ENCODE measurements around the gene FARS2.

The FARS2 gene

DNA sequence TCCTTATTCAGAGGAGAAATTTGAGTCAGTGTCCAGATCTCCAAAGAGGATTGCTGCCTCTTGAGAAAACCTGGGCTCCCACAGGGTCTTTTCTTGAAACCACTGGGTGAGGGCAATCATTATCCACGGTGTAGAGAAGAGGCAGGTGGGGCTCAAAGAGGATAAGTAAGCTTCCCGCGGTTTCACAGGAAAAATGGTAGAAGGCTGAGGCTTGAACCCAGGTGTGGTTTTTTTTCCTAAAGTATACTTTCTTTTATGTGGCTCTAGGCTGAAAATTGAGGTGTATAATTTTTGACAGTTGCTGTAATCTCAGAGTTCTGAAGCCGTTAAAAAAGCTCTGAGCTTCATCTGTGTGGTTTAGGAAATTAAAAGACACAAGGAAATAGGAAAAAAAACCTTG lies 164.5 kb downstream of the FARS2 start:
- TF ChIP-seq, protein P1, sequence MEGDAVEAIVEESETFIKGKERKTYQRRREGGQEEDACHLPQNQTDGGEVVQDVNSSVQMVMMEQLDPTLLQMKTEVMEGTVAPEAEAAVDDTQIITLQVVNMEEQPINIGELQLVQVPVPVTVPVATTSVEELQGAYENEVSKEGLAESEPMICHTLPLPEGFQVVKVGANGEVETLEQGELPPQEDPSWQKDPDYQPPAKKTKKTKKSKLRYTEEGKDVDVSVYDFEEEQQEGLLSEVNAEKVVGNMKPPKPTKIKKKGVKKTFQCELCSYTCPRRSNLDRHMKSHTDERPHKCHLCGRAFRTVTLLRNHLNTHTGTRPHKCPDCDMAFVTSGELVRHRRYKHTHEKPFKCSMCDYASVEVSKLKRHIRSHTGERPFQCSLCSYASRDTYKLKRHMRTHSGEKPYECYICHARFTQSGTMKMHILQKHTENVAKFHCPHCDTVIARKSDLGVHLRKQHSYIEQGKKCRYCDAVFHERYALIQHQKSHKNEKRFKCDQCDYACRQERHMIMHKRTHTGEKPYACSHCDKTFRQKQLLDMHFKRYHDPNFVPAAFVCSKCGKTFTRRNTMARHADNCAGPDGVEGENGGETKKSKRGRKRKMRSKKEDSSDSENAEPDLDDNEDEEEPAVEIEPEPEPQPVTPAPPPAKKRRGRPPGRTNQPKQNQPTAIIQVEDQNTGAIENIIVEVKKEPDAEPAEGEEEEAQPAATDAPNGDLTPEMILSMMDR (IDR thresholded peaks at IDR 0.05; ENCODE audit: borderline replicate concordance, insufficient read depth, low read depth, low read length) = no peak
- no peak overlapping the region for H3K4me3 ChIP-seq (ENCODE audit: low read depth, low read length)

DNA sequence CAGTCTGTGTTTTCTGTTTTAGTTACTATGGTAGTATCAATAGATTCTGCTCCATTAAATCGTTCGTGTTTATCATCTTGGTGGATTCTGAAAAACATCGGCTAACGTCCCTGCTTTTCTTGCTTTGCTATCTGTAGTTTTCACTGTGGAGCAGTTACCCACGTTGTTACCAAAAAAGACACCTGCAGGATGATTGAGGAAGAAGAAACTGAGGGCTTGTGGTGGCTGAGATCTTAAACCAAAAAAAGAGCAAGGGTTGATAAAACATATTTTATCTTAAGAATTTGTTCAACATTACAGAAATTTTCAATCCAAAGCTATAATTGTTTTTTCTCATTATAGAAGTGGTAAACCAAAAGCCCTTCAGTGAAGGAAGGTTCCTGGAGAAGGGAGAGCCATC lies 166.3 kb downstream of the FARS2 start:
- TF ChIP-seq, protein P1 (IDR thresholded peaks at IDR 0.05; ENCODE audit: borderline replicate concordance, insufficient read depth, low read depth, low read length) = no peak
- no peak overlapping the region for H3K4me3 ChIP-seq (ENCODE audit: low read depth, low read length)

DNA sequence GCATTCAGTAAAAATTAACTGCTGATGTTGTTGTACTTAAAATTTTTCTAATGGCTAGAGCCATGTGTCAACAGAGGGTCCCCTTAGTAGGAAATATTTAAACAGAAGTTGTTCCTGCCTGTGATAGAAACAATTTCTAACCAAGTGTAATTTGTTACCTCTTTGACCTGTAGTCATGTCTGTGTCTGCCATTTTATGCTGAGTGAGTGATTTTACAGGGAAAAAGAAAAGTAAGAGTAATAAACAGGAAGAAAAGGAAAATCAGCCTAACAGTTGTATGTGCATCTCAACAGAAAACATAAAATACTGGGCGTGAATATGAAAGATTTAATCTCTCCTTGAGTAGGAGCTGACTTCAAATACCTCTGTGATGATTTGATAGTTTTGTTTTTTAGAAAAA lies 172.0 kb downstream of the FARS2 start:
- TF ChIP-seq, protein P1 (IDR thresholded peaks at IDR 0.05; ENCODE audit: borderline replicate concordance, insufficient read depth, low read depth, low read length) = no peak
- H3K4me3 ChIP-seq (ENCODE audit: low read depth, low read length) = no peak overlapping the region

DNA sequence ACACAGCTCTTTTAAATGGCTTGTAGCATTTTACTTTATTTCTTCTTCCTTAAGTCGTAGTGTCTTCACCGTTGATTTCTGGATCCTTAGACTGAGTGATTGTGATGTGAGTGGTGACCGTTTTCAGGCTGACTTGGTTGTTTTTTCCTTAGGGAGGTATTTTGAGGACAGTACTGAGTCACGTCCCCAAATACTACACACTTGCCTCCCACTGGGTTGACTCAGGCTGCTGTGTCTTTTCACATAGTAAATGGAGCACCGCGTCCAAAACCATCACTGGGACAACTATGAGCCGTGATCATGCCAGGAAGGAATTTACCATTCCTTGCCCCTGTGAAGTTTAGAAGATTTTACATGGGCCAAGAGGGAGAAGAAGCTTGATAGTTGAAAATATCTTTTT lies 174.1 kb downstream of the FARS2 start:
- H3K4me3 ChIP-seq (ENCODE audit: low read depth, low read length) = no peak overlapping the region
- TF ChIP-seq, protein P1 (IDR thresholded peaks at IDR 0.05; ENCODE audit: borderline replicate concordance, insufficient read depth, low read depth, low read length) = no peak

DNA sequence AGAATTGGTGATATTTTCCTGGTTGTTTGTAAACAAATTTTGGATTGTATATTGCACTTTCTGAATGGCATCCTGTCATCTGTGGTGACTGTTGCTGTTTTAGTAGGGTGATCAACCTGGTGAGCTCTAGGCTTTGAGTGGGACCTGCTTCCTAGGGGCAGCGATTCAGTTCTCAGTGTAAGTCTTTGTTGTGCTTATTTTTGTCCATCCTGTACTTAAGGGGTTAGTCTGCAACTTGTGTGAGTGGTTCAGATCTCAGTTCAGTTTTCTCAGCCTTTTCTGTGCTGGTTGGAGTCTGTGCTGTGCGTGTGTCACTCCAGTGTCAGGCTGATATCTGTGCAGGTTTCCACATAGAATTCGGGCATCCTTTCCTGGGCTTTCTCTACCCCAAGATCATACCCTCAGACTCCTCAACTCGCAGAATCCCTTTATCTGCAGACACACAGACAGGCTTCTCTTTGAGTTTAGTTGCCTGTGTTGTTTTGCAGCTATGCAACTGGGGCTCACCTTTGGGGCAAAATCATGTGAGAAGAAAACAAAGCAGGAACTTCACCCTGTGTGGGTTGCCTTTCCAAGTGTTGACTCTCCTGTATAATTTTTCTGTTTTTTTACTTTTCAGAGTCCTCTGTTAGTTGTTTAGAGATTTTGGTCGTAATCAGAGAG lies 177.7 kb downstream of the FARS2 start:
- H3K4me3 ChIP-seq (ENCODE audit: low read depth, low read length) = no peak overlapping the region
- TF ChIP-seq, protein P1 (IDR thresholded peaks at IDR 0.05; ENCODE audit: borderline replicate concordance, insufficient read depth, low read depth, low read length) = no peak

DNA sequence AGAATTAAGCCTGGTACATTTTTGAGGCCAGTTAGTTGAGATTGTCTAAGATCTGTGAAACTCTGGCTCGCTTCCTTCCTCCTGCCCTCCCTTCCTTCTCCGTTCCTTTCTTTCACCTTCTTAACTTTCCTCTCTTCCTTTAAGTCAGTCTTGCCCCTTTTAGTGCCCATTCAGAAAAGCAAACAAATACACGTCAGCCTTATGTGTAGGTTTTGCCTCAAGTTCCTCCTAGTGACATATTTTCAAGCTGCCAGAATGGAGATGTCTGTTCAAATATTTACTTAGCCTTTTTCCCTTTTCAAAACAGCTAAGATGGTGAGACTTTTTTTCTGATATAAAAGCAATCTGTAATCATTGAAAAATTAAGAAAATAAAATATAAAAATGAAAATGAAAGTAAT lies 178.4 kb downstream of the FARS2 start:
- H3K4me3 ChIP-seq (ENCODE audit: low read depth, low read length) = no peak overlapping the region
- TF ChIP-seq, protein P1 (IDR thresholded peaks at IDR 0.05; ENCODE audit: borderline replicate concordance, insufficient read depth, low read depth, low read length) = no peak

DNA sequence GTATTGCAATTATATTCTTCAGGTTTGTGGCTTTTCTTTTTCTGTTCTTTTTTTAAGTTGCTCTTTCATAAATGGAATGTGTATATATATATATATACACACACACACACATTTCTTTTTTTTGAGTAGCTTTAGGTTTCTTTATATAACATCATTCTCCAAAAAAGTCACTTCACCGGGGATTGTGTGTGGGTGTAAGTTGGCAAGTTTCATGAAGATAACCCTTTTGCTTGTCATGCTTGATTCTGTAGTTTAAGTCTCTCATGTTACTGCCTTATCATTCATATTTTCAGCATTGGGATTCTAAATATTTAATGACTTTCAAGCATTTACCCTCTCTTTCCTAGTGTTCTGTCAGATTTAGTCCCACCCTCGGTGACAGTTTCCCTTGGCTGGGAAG lies 181.0 kb downstream of the FARS2 start:
- H3K4me3 ChIP-seq (ENCODE audit: low read depth, low read length) = no peak overlapping the region
- TF ChIP-seq, protein P1 (IDR thresholded peaks at IDR 0.05; ENCODE audit: borderline replicate concordance, insufficient read depth, low read depth, low read length) = no peak
